GM12878 (cell line): ENCODE results near the gene ARHGEF25. TPM values are rescaled to one million over a fixed set of nuclear protein-coding genes. Genes with fewer than 3 reads are reported as not detected.

Experiments
- ATAC-seq: fragments of 200-7000 bp; cut with Tn5 transposase; 3 replicates; pipeline ENCODE4 v1.9.1; 2020; ENCODE audit warnings: mild to moderate bottlenecking, moderate library complexity
- BruUV-seq: library from RNA; stranded (reverse); fragments of 400-500 nt; replicated peaks from 2 replicates; lab custom pipeline; 2021; lab: Mats Ljungman, UMichigan
- CTCF ChIA-PET: fragments of 300-600 bp; sonication (Branson Sonifier 250); formaldehyde crosslinking; extraction: SDS; loops from one replicate; lab custom pipeline; 2021; ENCODE audit warnings: inconsistent platforms; lab: Yijun Ruan, JAX
- POLR2A ChIA-PET: fragments of 350-600 bp; formaldehyde crosslinking; extraction: SDS; loops from one replicate; lab custom pipeline; 2021; ENCODE audit warnings: inconsistent platforms; lab: Charles Lee
- RAD21 ChIA-PET: fragments of 300-600 bp; sonication (Branson Sonifier 250); formaldehyde crosslinking; loops from one replicate; lab custom pipeline; 2023; ENCODE audit warnings: antibody characterized with exemption; ENCODE audit not compliant: unreplicated experiment; lab: Charles Lee
- SMC1A ChIA-PET: fragments of 300-600 bp; sonication (Branson Sonifier 250); formaldehyde crosslinking; loops from one replicate; lab custom pipeline; 2023; ENCODE audit not compliant: unreplicated experiment, uncharacterized antibody; lab: Charles Lee
- DNase-seq: peaks from one replicate; pipeline ENCODE4 v3.0.0-alpha.2; 2011; ENCODE audit warnings: low read depth, low spot score
- FAIRE-seq: peaks from 3 replicates; lab custom pipeline; 2011; peaks lifted over from hg19 to GRCh38; lab: Jason Lieb, UNC
- H2AFZ ChIP-seq: 2 replicates; pipeline ENCODE4 v1.6.0; 2011; ENCODE audit warnings: low read depth, low read length, control low read depth; ENCODE audit not compliant: control insufficient read depth
- H3K27ac ChIP-seq: 2 replicates; pipeline ENCODE4 v1.5.1; 2011; ENCODE audit warnings: control low read depth; ENCODE audit not compliant: control insufficient read depth, insufficient read depth
- H3K27me3 ChIP-seq, 2 experiments: replicated peaks in 1 of 2; 2 replicates each; pipeline versions ENCODE4 v1.6.0 to v1.6.1; 2011; ENCODE audit warnings: low read length in 1 of 2; ENCODE audit not compliant: control insufficient read depth in 2 of 2, insufficient read depth in 2 of 2
- H3K36me3 ChIP-seq, 2 experiments: 2 replicates each; pipeline ENCODE4 v1.5.1; 2011; ENCODE audit warnings: low read length in 1 of 2; ENCODE audit not compliant: control insufficient read depth in 2 of 2, insufficient read depth in 2 of 2
- H3K4me1 ChIP-seq: 2 replicates; pipeline ENCODE4 v1.6.1; 2011; ENCODE audit warnings: mild to moderate bottlenecking, low read length, moderate library complexity, mixed read lengths; ENCODE audit not compliant: control insufficient read depth, insufficient read depth
- H3K4me2 ChIP-seq: 2 replicates; pipeline ENCODE4 v1.6.0; 2011; ENCODE audit warnings: control low read depth; ENCODE audit not compliant: control insufficient read depth, insufficient read depth
- H3K4me3 ChIP-seq: fragments of 200-600 bp; sonication (generic); 2 replicates; pipeline ENCODE4 v1.5.1; 2016
- H3K79me2 ChIP-seq: 2 replicates; pipeline ENCODE4 v1.6.0; 2011; ENCODE audit warnings: low read length; ENCODE audit not compliant: control insufficient read depth, insufficient read depth
- H3K9ac ChIP-seq: 2 replicates; pipeline ENCODE4 v1.8.0; 2011; ENCODE audit warnings: low read length, control low read depth, mixed read lengths; ENCODE audit not compliant: control insufficient read depth, insufficient read depth
- H3K9me3 ChIP-seq: replicated peaks from 3 replicates; pipeline ENCODE4 v1.5.1; 2011; ENCODE audit warnings: mild to moderate bottlenecking, low read length; ENCODE audit not compliant: control insufficient read depth, insufficient read depth
- H4K20me1 ChIP-seq: 2 replicates; pipeline ENCODE4 v1.6.0; 2011; ENCODE audit not compliant: control insufficient read depth, insufficient read depth
- IKZF2 ChIP-seq, 2 experiments: fragments of 450-650 bp; IDR thresholded peaks; 2 replicates each; pipeline ENCODE4 v1.6.1; 2017; ENCODE audit warnings: mild to moderate bottlenecking in 2 of 2, moderate library complexity in 2 of 2
- IRF4 ChIP-seq: IDR thresholded peaks from 2 replicates; pipeline ENCODE4 v1.6.1; 2011; ENCODE audit warnings: low read depth, low read length
- NFYA ChIP-seq: IDR thresholded peaks from 2 replicates; pipeline ENCODE4 v1.6.1; 2011; ENCODE audit warnings: low read depth, mild to moderate bottlenecking, low read length, improper control_type of control experiment, borderline replicate concordance
- PKNOX1 ChIP-seq: fragments of 450-650 bp; IDR thresholded peaks from 2 replicates; pipeline ENCODE4 v1.6.1; 2016; ENCODE audit warnings: mild to moderate bottlenecking
- YBX1 ChIP-seq: fragments of 450-650 bp; IDR thresholded peaks from 2 replicates; pipeline ENCODE4 v1.6.1; 2016; ENCODE audit warnings: antibody characterized with exemption
- ZBTB40 ChIP-seq: fragments of 450-650 bp; IDR thresholded peaks from 2 replicates; pipeline ENCODE4 v1.6.1; 2016; ENCODE audit warnings: mild to moderate bottlenecking, moderate library complexity, borderline replicate concordance
- ZNF24 ChIP-seq: fragments of 450-650 bp; IDR thresholded peaks from 2 replicates; pipeline ENCODE4 v1.6.1; 2017; ENCODE audit warnings: antibody characterized with exemption, mild to moderate bottlenecking
- ZNF592 ChIP-seq: fragments of 450-650 bp; IDR thresholded peaks from 2 replicates; pipeline ENCODE4 v1.6.1; 2017; ENCODE audit warnings: mild to moderate bottlenecking, moderate library complexity
- ZNF687 ChIP-seq: fragments of 450-650 bp; IDR thresholded peaks from 2 replicates; pipeline ENCODE4 v1.6.1; 2017; ENCODE audit warnings: mild to moderate bottlenecking, moderate library complexity
- WGBS: methylation state at CpG from one replicate; pipeline ENCODE4 v1.1.6; 2016; ENCODE audit warnings: low lambda C conversion rate; ENCODE audit not compliant: insufficient replicate concordance, insufficient coverage; ENCODE audit errors: missing lambda C conversion rate; 5-methylcytosine and 5-hydroxymethylcytosine counted together
- in situ Hi-C: fragments of 300-500 bp; cut with MboI; formaldehyde crosslinking; loops from 9 replicates; pipeline ENCODE4 v1.14.3; 2018; ENCODE audit warnings: mixed read lengths
- intact Hi-C: fragments of 100-400 bp; cut with micrococcal nuclease; formaldehyde crosslinking; loops from one replicate; pipeline ENCODE4 v1.14.2; 2022; ENCODE audit not compliant: unreplicated experiment
- polyA plus RNA-seq, 11 experiments: library from polyadenylated mRNA; depleted of rRNA in 4 of 11; unstranded in 6 of 11; stranded (reverse) in 5 of 11; fragments of >200 nt; fragmentation: Nextera tagmentation in 4 of 11; fragmentation: Illumina TruSeq in 1 of 11; extraction: Ambion mirVana in 4 of 11; extraction: Trizol in 1 of 11; gene quantifications; 1 replicate in 1 of 11; 2 replicates in 10 of 11; pipeline versions ENCODE4 v1.2.1 to v1.2.3, GENCODE V29; 2011 to 2016; ENCODE audit warnings: inconsistent platforms in 2 of 11, missing spikeins in 2 of 11, low read depth in 1 of 11
- total RNA-seq, 4 experiments: library from RNA; depleted of rRNA in 3 of 4; stranded (reverse); fragments of >200 nt in 3 of 4; fragmentation: Illumina TruSeq in 1 of 4; extraction: Trizol in 1 of 4; gene quantifications; 2 replicates each; pipeline versions ENCODE4 v1.2.1 to v1.2.3, GENCODE V29; 2013 to 2021

ARHGEF25 gene
- total and polyA plus RNA-seq, 10 of the 15 experiments (the other 5 are each of a cell fraction or from before 2014, with no cell fraction given), result 0.08 to 4.5 (median 1.2) TPM; not detected in 3

- FAIRE-seq, result no peak
- RAD21 ChIA-PET, result no interaction called here
- Histone ChIP-seq H3K9ac (no peak overlapping the region), H3K36me3 (no peaks in the 10 kb centered on the region), H3K4me2 (no peak overlapping the region), H3K27me3 (no peaks in the 10 kb centered on the region), H3K27ac (no peak overlapping the region), H3K9me3 (no peaks in the 10 kb centered on the region), H4K20me1 (no peaks in the 10 kb centered on the region), H3K4me1 (peaks cover 2% of the 10 kb centered on the region; the same call in 1 of the 2 replicates), H2AFZ (no peak overlapping the region), H3K79me2 (peaks cover 6% of the 10 kb centered on the region), H3K4me3 (no peak overlapping the region)
- intact Hi-C loops, result loop anchor here (10.0 kb wide), 1 partner anchor 318 kb away; no protein-coding TSS in a partner anchor
- CTCF ChIA-PET, result interaction anchor here (4.6 to 7.8 kb wide), 2 partner anchors 34 to 154 kb away, joined by 22 to 119 read pairs; no protein-coding TSS in a partner anchor
- in situ Hi-C loops, result no loop called here
- SMC1A ChIA-PET, result no interaction called here
- no peak for ATAC-seq
- 68% methylated on average over 3 of the region's 3 CpGs for WGBS
- BruUV-seq, result no TSS peak
- DNase-seq, result no peak
- POLR2A ChIA-PET, result no interaction called here
- no peak for TF ChIP-seq ZNF592
- TF ChIP-seq PKNOX1, result no peak
- TF ChIP-seq ZNF24, result no peak
- no peak for TF ChIP-seq YBX1
- TF ChIP-seq IKZF2 (IDR thresholded peaks at IDR 0.05), result no peak
- no peak for TF ChIP-seq IRF4
- TF ChIP-seq ZBTB40, result no peak
- no peak for TF ChIP-seq ZNF687
- no peak for TF ChIP-seq NFYA
Observed at GRCh38 chr12:57586832-57587429, 24.3 kb upstream of the ARHGEF25 start.
